Skeletal muscle tissue (tissue), 4 donors: ENCODE data around the gene CASP10. TPM values are rescaled to one million over a fixed set of nuclear protein-coding genes. Genes with fewer than 3 reads are reported as not detected.

Experiments used
- H3K27ac ChIP-seq: one replicate; pipeline ENCODE4 v1.7.0; 2013; ENCODE audit warnings: mild to moderate bottlenecking, low read depth, low read length, inconsistent platforms
- H3K27me3 ChIP-seq, 3 donors: one replicate each; pipeline ENCODE4 v1.7.0; 2013; ENCODE audit warnings: low read length in 3 of 3; ENCODE audit not compliant: control insufficient read depth in 3 of 3, insufficient read depth in 3 of 3
- H3K36me3 ChIP-seq, 3 donors: one replicate each; pipeline ENCODE4 v1.7.0; 2013; ENCODE audit warnings: low read length in 3 of 3; ENCODE audit not compliant: control insufficient read depth in 3 of 3, insufficient read depth in 3 of 3
- H3K4me1 ChIP-seq, 3 donors: one replicate each; pipeline ENCODE4 v1.7.0; 2013; ENCODE audit warnings: low read length in 3 of 3, mild to moderate bottlenecking in 3 of 3; ENCODE audit not compliant: control insufficient read depth in 3 of 3, insufficient read depth in 3 of 3
- H3K4me3 ChIP-seq, 3 donors: one replicate each; pipeline ENCODE4 v1.7.0; 2013; ENCODE audit warnings: low read length in 3 of 3
- H3K9ac ChIP-seq, 3 donors: one replicate each; pipeline ENCODE4 v1.7.0; 2013; ENCODE audit warnings: low read length in 3 of 3, mild to moderate bottlenecking in 3 of 3, moderate library complexity in 2 of 3, low read depth in 1 of 3
- H3K9me3 ChIP-seq, 3 donors: one replicate each; pipeline ENCODE4 v1.7.0; 2013; ENCODE audit warnings: low read length in 3 of 3; ENCODE audit not compliant: control insufficient read depth in 3 of 3
- total RNA-seq: library from RNA; depleted of rRNA; stranded (reverse); fragments of >200 nt; gene quantifications from one replicate; pipeline ENCODE4 v1.2.3, GENCODE V29; 2014
- donor health status: Osteomylitis.

Gene CASP10
- total RNA-seq, 1 donor from 2014 or later = 16.2 TPM

DNA sequence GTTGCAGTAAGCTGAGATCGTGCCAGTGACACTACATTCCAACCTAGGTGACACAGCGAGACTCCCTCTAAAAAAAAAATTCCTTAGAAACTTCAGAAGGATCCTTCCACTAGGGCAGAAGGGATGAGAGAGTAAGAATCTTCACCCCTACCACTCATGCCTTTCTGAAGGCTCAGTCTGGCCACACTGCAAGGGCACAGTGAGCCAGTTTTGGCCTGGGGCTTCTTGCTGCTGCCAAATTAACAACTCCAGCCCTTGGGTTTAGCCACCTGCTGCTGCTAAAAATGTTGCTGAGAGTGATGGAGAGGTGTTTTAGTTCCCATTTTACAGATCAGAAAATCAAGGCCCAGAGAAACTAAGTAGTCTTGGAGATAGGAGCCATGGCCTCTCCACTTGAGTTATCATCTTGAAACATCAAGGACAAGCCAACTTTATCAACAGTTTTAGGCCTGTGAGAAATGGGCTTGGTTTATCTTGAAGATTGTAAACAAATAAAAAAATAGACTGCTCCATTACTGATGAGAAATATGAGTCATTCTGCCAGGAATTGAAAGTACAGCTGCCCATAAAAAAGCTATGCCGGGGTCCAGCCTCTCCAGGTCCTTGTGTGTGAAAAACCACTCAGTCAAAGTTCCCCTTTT lies 45.5 kb downstream of the CASP10 start:
- Histone ChIP-seq H3K9ac (no peak overlapping the region), H3K4me1 (peaks cover 0 to 4% (median 3%) of the 10 kb centered on the region in 3 donors), H3K4me3 (no peak overlapping the region), H3K9me3 (no peaks in the 10 kb centered on the region), H3K27ac (peak overlapping the region; percentile 19), H3K27me3 (no peaks in the 10 kb centered on the region), H3K36me3 (no peaks in the 10 kb centered on the region)

DNA sequence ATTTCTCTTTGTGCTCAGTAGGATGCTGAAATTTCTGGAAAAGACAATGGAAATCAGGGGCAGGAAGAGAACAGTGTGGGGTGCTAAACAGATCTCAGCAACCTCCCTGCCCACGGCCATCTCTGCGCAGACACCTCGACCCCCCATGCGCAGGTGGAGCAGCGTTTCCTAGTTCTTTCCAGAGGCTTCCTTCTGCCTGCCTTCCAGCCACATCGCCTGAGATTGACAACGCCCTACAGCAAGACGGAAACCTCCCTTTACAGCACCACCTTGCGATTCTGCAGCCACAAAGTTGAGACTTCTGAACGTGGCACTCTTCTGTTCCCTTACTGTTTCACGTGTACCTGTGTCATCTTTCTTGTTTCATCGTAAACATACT lies 46.0 kb downstream of the CASP10 start:
- H3K36me3 ChIP-seq = no peaks in the 10 kb centered on the region
- no peaks in the 10 kb centered on the region for H3K9me3 ChIP-seq
- H3K9ac ChIP-seq = no peak overlapping the region
- H3K27ac ChIP-seq = peak overlapping the region; percentile 56
- H3K4me1 ChIP-seq = peaks cover 0 to 4% (median 3%) of the 10 kb centered on the region in 3 donors
- no peaks in the 10 kb centered on the region for H3K27me3 ChIP-seq
- H3K4me3 ChIP-seq = no peak overlapping the region

DNA sequence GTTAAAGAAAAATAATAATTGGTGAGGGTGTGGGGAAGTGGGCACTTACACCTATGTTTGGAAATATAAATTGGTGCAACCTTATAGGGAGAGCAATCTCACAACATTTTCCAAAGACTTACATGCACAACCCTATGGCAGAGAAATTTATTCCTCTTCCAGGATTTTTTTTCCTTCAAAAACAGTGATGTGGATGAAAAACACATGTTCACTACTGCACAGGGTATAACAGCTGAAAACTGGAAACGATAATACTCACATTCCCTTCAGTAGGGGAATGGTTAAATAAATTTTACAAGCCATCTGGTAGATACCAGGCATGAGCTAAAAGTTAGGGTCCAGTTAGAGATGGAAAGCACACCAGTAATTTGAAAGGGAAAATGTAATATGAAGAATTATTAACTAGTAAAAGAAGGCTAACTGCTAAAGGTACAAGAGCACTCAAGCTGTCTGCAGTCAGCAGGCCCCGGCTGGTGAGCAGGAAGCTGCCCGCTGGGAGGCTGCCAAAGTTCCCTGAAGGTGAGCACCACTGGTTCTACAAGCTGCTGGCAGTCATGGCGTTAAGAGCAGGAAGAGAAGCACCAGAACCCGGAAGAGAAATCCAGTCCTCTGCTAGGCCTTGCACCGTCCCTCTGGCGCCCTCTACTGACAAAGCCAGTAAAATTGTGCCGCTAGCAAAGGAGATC lies 49.0 kb downstream of the CASP10 start:
- Histone ChIP-seq H3K36me3 (no peaks in the 10 kb centered on the region), H3K27me3 (no peaks in the 10 kb centered on the region), H3K27ac (no peak overlapping the region), H3K4me1 (peaks cover 3 to 6% (median 4%) of the 10 kb centered on the region in 3 donors), H3K9ac (no peak overlapping the region), H3K9me3 (no peaks in the 10 kb centered on the region), H3K4me3 (peak overlapping the region in 2 of 3 donors; percentile 29 to 34)

DNA sequence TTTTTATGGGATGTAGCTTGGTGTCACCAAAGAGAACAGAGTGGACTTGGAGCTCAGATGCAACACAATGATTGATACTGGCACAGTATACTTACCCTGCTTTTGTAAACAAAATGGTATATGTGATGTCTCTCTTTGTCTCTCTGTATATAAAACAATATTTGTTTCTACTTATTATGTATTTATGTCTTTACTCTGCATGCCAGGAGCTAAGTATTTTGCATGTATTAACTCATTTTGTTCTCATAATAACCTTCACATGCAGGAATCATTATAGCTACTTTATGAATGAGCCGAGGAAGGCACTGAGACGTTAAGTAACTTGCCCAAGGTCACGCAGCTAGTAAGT lies 49.5 kb downstream of the CASP10 start:
- H3K4me3 ChIP-seq = peak overlapping the region in 1 of 3 donors; percentile 34
- H3K27me3 ChIP-seq = no peaks in the 10 kb centered on the region
- H3K9me3 ChIP-seq = no peaks in the 10 kb centered on the region
- H3K4me1 ChIP-seq = peaks cover 3 to 6% (median 4%) of the 10 kb centered on the region in 3 donors
- no peak overlapping the region for H3K9ac ChIP-seq
- H3K36me3 ChIP-seq = no peaks in the 10 kb centered on the region
- no peak overlapping the region for H3K27ac ChIP-seq

DNA sequence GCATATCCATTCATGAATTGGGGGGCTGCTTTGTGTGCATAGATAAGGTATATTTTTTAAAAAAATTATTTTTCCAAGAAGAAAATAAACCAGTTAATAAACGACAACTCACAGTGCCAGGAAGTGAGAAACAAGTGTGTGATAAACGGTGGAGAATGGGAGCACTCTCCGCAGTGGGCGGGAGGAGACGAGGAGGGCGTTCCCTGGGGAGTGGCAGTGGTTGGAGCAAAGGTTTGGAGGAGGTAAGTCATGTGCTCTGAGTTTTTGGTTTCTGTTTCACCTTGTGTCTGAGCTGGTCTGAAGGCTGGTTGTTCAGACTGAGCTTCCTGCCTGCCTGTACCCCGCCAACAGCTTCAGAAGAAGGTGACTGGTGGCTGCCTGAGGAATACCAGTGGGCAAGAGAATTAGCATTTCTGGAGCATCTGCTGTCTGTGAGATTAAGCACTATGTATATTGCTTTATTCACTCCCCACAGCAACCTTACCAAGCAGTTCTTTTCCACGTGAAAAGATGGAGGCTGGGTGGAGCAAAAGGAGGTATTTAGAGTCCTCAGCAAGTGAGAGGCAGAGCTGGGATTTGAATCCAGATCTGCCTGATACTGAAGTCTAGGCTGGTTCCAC lies 50.4 kb downstream of the CASP10 start:
- peak overlapping the region in 2 of 3 donors; percentile 32 to 46 for H3K4me3 ChIP-seq
- H3K36me3 ChIP-seq = no peaks in the 10 kb centered on the region
- H3K27me3 ChIP-seq = no peaks in the 10 kb centered on the region
- H3K4me1 ChIP-seq = peaks cover 3 to 6% (median 4%) of the 10 kb centered on the region in 3 donors
- H3K9me3 ChIP-seq = no peaks in the 10 kb centered on the region
- H3K9ac ChIP-seq = no peak overlapping the region
- no peak overlapping the region for H3K27ac ChIP-seq

DNA sequence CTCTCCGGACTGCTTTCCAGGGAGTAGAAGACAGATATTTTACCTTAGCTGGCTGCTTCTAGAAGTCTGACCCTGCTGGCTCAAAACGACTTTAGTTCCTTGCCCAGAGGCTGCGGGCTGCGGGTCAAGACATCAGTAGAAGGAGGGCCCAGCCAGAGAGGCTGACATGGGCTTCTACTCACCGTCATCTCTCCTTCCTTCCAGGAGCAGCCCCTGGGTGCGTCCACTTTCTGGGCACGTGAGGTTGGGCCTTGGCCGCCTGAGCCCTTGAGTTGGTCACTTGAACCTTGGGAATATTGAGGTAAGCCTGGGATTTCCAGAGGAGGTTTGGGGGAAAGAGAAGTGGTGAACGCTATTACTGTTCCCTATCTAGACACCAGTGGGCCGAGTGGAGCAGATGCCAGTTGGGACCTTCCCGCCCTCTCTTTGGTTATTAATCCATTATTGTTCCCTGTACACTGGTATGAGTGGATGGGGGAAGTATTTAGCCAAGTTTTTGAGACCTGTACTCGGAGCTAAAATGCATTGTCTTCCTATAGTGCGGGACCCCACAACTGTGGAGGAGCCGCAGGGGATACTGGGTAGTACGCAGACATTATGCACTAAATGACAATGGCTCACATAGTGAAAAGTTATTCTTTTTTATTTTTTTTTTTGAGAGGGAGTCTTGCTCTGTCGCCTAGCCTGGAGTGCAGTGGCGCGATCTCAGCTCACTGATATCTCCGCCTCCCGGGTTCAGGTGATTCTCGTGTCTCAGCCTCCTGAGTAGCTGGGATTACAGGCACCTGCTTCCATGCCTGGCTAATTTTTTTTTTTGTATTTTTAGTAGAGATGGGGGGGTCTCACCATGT lies 51.1 kb downstream of the CASP10 start:
- Histone ChIP-seq H3K4me3 (peak overlapping the region in 2 of 3 donors; percentile 32 to 46), H3K4me1 (peaks cover 0 to 6% (median 4%) of the 10 kb centered on the region in 3 donors), H3K36me3 (no peaks in the 10 kb centered on the region), H3K27me3 (no peaks in the 10 kb centered on the region), H3K27ac (no peak overlapping the region), H3K9ac (no peak overlapping the region), H3K9me3 (no peaks in the 10 kb centered on the region)

DNA sequence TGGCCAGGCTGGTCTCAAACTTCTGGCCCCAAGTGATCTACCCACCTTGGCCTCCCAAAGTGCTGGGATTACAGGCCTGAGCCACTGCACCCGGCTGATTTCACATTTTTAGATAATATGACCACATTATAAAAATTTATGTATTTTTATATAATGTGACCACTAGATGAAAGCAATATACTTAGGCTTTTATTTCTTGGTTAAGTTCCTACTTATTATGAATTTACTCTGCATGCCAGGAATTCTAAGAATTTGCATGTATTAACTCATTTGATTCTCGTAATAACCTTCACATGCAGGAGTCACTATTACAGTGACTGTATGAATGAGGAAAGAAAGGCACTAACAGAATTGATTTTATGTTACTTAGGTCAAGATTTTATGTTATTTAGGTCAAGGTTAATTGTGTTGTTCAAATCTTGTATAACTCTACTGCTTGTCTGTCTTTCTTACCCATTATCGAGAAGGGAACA lies 51.8 kb downstream of the CASP10 start:
- H3K27me3 ChIP-seq = no peaks in the 10 kb centered on the region
- H3K9me3 ChIP-seq = no peaks in the 10 kb centered on the region
- H3K4me1 ChIP-seq = peaks cover 0 to 6% (median 4%) of the 10 kb centered on the region in 3 donors
- H3K36me3 ChIP-seq = no peaks in the 10 kb centered on the region
- H3K9ac ChIP-seq = no peak overlapping the region
- no peak overlapping the region for H3K27ac ChIP-seq
- H3K4me3 ChIP-seq = no peak overlapping the region

DNA sequence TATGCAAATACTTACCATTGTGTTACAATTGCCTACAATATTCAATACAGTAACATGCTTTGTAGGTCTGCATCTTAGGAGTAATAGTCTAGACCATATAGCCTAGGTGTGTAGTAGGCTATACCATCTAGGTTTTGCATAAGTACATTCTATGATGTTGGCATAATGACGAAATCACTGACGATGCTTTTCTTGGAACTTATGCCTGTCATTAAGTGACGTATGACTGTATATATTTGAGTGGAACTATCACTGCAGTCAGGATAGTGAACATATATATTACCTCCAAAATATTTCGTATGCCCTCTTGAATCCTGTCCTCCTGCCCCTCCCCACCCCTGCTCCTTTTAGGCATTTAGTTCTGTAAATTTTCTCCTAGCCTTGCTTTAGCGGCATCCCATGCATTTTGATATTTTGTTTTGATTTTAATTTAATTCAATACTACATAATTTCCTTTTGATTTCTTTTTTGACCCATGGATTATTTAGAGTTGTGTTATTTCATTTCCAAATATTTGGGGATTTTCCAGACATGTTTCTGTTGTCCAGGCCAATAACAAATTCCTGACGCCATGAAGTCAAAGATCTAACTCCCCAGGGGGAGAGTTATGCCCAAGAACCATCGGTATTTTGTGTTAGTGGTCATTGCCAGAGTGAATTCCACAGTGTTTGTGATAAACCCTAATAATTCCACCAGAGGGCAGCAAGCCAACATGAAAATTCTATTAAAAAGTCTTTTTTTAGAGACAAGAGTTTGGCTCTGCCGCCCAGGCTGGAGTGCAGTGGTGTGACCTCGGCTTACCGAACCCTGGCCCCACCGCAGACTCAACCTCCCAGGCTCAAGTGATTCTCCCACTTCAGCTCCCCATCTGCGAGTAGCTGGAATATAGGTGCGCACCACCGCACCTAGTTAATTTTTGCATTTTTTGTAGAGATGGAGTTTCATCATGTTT lies 53.2 kb downstream of the CASP10 start:
- H3K27me3 ChIP-seq = no peaks in the 10 kb centered on the region
- no peak overlapping the region for H3K9ac ChIP-seq
- no peaks in the 10 kb centered on the region for H3K9me3 ChIP-seq
- H3K36me3 ChIP-seq = no peaks in the 10 kb centered on the region
- H3K27ac ChIP-seq = no peak overlapping the region
- H3K4me1 ChIP-seq = peaks cover 0 to 6% (median 4%) of the 10 kb centered on the region in 3 donors
- peak overlapping the region in 1 of 3 donors; percentile 5 for H3K4me3 ChIP-seq
